22Rv1 (cell line): ENCODE measurements around the gene PRDM16.

Source experiments
- CTCF ChIP-seq: fragments of 450-650 bp; IDR thresholded peaks from 2 replicates; pipeline ENCODE4 v1.5.1; 2017; ENCODE audit warnings: mild to moderate bottlenecking
- ZFX ChIP-seq: fragments of 450-650 bp; IDR thresholded peaks from 2 replicates; pipeline ENCODE4 v1.6.1; 2017; ENCODE audit warnings: antibody characterized with exemption, borderline replicate concordance

GRCh38 chr1:3296326-3296725, 227.3 kb downstream of the PRDM16 start:
- TF ChIP-seq CTCF (no peak), ZFX (no peak)
